OCI-LY7 (cell line): ENCODE data around the gene SEZ6L2.

Experiments used
- CTCF ChIP-seq: fragments of 200-600 bp; sonication (generic); conservative IDR thresholded peaks from 2 replicates; pipeline ENCODE4 v1.5.1; 2014; ENCODE audit warnings: mild to moderate bottlenecking, antibody characterized with exemption, low read length, moderate library complexity, mixed read lengths
- EZH2phosphoT487 ChIP-seq: fragments of 200-600 bp; sonication (generic); IDR thresholded peaks from 2 replicates; pipeline ENCODE4 v1.6.1; 2018; ENCODE audit warnings: low read depth, borderline replicate concordance, mild to moderate bottlenecking, mixed run types, antibody characterized with exemption, low read length, moderate library complexity, mixed read lengths

GRCh38 chr16:29900888-29901606, 1.7 kb upstream of the SEZ6L2 start:
- TF ChIP-seq CTCF (no peak), EZH2phosphoT487 (no peak)
